Stimulated activated CD8-positive, alpha-beta memory T cell treated with anti-CD3 and anti-CD28 coated beads, Interleukin-2, amount 100 ng/mL, for 1 hour (primary cell): ENCODE measurements around the gene IRF1.
"Not testable (repeated sequence)": the region's sequence is repeated elsewhere in the genome, so short reads cannot be mapped to it uniquely, and the experiment has no call there.

Source experiments
- DNase-seq, 2 donors: peaks; one replicate each; pipeline ENCODE4 v3.0.0-alpha.2; 2020; ENCODE audit warnings: low read depth in 2 of 2

IRF1 gene

GRCh38 chr5:132487095-132487428, 3.5 kb downstream of the IRF1 start:
- DNase-seq: no peak

GRCh38 chr5:132486318-132487094, 4.1 kb downstream of the IRF1 start:
- DNase-seq: no peak

GRCh38 chr5:132485641-132486317, 4.8 kb downstream of the IRF1 start:
- DNase-seq: no peak

DNA sequence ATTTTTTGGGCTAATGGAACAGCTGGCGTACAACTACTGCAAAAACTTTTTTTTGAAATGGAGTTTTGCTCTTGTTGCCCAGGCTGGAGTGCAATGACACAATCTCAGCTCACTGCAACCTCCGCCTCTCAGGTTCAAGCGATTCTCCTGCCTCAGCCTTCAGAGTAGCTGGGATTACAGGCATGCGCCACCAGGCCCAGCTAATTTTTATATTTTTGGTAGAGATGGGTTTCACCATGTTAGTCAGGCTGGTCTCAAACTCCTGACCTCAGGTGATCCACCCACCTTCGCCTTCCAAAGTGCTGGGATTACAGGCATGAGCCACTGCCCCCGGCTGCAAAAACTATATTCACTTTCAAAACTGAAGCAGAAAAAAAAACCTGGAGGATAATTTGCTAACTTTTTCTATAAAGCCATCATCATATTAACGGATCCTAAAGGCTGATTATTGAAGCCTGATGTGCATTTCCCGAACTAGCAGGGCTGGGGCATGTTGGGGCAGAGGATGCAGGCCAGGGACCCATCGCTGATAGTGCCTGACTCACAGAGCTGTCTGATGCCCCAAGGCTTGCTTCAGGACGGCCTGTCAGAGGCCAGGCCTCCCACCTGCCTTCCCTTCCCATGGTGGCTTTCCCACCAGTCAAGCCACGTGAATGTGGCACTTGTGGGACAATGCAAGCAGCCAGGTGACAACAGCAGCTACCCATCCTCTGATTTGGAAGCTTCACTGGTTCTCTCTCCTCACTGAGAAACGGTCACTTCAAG, 5.5 kb downstream of the IRF1 start:
- not testable (repeated sequence) for DNase-seq

DNA sequence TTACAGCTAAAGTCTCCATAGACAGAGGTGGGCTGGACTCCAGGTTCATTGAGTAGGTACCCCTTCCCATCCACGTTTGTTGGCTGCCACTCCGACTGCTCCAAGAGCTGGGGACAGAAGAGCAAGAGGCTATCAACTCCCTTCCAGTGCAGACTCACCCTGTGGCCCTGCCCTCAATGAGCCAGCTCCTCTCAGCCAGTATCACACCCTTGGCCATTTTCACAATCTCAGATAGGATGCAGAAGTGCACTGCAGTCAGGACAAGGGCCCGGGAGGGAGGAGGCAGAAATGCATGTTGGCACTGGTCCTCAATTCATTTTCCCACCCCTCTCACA, 6.2 kb downstream of the IRF1 start:
- no peak for DNase-seq

GRCh38 chr5:132483661-132484390, 6.7 kb downstream of the IRF1 start:
- no peak for DNase-seq

- no peak for DNase-seq
Measured at GRCh38 chr5:132483101-132483500, 7.5 kb downstream of the IRF1 start.

DNA sequence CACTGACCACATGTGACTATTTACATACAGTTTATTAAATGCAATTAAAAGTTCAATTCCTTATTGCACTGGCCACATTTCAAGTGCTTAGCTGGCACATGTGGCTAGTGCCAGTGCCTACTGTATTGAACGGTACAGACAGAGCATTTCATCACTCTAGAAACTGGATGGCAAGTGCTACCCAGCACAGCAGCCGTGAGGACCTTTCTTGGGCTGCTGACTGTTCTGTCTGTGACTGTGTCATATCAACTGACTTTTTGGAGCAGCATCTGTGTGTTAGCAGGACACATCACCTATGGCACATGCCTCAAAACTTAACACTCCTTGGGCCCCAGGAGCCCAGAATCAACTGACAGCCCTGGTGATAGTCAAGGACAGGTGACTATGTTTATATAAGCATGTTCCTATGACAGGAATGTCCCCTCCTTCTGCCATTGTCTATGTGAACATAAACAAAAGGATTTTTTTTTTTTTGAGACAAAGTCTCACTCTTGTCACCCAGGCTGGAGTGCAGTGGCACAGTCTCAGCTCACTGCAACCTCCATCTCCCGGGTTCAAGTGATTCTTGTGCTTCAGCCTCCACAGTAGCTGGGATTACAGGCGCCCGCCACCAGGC, 8.9 kb downstream of the IRF1 start:
- no peak for DNase-seq

GRCh38 chr5:132480893-132481595, 9.5 kb downstream of the IRF1 start:
- no peak for DNase-seq

DNA sequence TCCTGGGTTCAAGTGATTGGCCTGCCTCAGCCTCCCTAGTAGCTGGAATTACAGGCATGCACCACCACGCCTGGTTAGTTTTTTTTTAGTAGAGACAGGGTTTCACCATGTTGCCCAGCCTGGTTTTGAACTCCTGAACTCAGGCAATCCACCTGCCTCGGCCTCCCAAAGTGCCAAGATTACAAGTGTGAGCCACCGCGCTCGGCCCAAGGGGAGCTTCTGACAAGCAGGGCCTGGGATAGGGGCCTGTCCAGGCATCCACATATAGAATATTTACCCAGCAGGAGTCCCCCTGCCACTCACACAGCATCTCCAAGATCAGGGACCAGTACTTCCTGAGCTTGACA, 10.1 kb downstream of the IRF1 start:
- no peak for DNase-seq

DNA sequence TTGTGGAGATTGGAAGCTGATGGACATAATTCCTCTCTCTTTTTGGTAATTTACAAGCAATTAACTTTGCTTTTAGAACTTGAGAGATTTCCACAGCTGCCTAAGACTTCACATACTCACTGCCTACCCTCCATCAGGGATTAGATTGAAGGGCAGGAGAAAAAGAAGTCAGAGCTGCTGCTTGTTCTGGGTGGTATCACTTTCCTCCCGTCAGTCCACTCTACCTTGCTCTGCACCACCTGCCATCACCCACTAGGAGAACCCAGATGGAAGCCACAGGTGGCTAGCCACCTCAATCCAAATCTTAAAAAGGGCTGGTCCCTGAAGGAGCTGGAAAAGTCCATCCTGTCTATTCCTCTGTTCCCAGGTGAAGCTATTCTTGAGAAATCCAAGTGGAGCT, 10.5 kb downstream of the IRF1 start:
- DNase-seq: no peak

DNA sequence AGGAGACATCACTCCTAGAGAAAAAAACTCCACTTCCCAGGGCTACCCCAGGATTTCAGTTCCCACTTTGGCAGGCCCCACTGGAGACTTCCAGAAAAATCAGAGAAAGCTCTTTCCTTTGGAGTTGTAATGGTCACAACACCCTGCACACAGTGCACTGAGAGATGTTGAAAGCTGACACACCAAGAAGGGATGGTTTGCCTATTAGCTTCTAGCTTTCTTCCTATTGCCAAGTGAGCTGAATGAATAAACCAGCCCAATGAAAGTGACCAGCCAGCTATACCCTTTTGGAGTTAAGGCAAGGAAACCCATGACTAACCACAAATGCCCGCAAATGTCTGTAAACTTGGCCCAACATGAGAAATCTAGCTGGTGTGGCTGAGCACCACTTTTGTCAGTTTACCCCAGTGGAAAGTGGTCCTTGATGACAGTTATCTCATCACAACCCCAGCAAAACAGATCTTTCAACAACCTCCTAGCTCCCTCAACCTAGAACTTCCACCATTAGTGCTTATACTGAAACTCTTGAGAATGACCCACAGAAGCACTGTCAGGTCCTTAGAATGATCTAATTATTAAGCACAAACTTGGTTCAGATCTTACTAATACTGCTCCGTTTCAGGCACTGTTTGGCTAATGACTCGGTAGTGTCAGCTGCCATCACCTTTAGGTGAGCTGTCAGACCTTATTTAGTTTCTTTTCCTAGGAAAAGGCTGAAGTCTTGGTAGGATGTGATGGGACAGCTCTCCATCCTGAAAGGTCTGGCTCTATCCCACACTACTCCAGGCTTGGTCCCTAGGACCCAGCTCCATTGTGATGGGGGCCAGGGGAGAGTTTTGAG, 11.2 kb downstream of the IRF1 start:
- no peak for DNase-seq

DNA sequence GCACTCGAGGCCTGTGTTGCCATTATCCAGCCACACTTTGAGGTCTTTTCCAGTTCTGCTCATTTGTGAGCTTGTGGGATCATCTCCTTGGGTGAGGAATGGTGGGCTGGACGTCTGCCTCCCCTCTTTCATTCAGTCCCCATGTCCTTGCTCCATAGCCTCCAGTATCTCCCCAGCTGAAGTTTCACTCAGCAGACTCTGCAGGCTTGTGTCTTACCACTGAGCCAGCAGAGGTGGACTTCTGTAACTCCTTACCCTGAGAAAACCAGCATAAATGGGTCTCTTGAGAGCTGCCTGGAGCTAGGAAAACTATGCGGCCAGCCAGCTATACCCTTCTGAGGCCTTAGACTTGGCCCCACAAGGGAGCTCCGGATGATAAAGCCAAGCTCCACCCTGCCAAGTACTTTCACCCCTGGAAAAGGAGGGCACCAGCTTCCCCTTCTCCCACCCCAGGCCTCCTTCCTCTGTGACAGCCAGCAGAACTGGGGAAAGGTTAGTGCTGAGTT, 12.2 kb downstream of the IRF1 start:
- DNase-seq: no peak

GRCh38 chr5:132477784-132478365, 12.7 kb downstream of the IRF1 start:
- DNase-seq: no peak

GRCh38 chr5:132476876-132477781, 13.4 kb downstream of the IRF1 start:
- DNase-seq: no peak

GRCh38 chr5:132475987-132476875, 14.3 kb downstream of the IRF1 start:
- no peak for DNase-seq

GRCh38 chr5:132475497-132475882, 15.1 kb downstream of the IRF1 start:
- no peak for DNase-seq
